CD4-positive, alpha-beta T cell treated with Interleukin-17A for 4 hours (primary cell): ENCODE data around the gene DLGAP1.

Experiments
- DNase-seq: peaks from one replicate; pipeline ENCODE4 v3.0.0-alpha.2; 2020; ENCODE audit warnings: mixed read lengths

DLGAP1 gene

DNA sequence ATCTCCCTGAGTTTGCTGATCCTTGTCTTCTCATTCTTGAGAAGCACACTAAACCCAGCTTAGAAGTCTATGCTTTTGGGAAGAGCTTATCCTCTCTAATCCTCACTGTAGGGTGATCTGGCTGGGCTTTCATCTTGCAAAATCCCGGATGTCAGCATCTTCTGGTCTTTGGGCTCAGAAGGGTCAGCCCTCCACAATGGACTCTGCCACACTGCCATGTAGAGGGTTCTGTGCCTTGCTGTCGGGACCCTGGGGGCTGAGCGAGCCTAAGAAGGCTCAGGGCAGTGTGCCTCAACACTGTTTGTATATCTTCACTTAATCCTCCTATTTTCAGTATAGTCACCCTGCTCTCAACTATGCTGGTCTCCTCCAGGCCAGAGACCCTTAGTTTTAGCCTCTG is 902.8 kb downstream of the DLGAP1 start:
- DNase-seq: no peak

GRCh38 chr18:3547891-3548615 is 907.1 kb downstream of the DLGAP1 start:
- no peak for DNase-seq

- no peak for DNase-seq
Measured at GRCh38 chr18:3546106-3546505, 909.0 kb downstream of the DLGAP1 start.

- no peak for DNase-seq
Measured at GRCh38 chr18:3544537-3544936, 910.6 kb downstream of the DLGAP1 start.

DNA sequence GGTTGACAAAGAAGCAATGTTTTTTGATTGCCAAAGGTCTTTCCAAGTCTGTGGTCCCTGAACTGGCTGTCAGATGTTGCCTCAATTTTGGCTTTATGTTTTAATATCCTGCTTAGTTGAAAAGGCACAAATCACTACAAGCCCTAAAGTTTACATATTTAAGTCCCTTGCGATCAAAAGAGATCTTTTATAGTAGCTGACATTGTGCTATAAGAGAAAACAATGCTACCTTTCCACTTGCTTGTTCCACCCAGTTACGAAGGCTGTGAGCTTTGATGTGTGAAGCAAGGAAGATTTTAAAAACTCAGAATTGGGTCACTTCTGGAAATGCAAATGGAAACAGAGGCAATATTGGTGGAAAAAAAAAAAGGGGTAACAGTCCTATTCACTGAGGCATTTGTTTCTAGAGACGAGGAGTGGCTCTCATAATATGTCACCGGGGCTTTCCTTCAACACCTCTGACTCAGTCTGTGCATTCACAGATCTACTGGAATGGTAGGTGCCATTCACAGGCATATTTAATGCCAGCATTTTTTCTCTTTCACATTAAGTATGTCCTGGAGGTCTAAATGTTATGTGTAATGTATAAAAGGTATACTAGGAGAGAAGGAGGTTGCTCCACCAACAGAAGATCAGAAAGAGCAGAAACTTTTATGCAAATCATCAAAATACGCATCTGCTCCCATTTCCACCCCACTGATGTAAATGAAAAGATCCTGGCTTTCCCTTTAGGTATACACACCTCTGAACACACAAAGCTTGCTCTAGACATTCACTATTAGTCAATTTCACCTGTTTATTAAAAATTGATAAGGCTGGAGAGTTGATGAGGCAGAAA is 913.3 kb downstream of the DLGAP1 start:
- DNase-seq: no peak

GRCh38 chr18:3540805-3541548 is 914.1 kb downstream of the DLGAP1 start:
- no peak for DNase-seq

- DNase-seq: no peak
Measured at GRCh38 chr18:3538954-3539617, 916.0 kb downstream of the DLGAP1 start.

- no peak for DNase-seq
Measured at GRCh38 chr18:3538456-3538855, 916.7 kb downstream of the DLGAP1 start.

DNA sequence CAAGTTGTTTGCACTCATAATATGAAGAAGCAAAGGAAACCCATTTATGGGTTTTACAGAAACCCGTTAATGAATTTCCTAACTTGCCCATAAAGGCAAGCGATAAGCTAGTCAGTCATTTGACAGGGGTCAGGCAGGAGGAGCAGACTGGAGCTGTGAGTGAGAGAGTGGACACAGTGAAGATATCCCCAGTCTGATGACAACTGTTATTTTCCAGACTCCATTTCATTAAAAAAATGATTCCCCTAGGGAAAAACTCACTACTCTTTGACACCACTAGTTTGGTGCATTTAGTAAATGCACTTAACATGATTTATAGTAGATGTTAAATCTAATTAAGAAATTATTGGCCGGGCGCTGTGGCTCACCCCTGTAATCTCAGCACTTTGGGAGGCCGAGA is 924.3 kb downstream of the DLGAP1 start:
- no peak for DNase-seq

DNA sequence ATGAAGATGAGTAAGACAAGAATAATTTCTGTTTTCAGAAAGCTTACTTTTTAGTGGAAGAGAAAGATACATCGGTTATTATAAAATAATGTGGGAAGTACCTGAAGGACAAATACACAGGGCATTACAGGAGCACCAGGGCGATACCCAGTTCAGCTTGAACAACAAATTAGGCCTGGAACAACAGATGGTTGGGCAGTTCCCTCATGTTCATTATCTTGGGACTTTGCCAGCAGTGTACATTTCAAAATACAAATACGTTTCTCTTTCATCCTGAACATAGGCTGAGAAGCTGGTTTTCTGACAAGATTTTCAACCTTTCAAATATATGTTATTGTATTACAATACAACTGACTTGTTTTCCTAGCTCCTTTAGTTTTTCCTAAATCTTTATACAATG is 925.5 kb downstream of the DLGAP1 start:
- no peak for DNase-seq

- no peak for DNase-seq
Measured at GRCh38 chr18:3529077-3529476, 926.0 kb downstream of the DLGAP1 start.

- no peak for DNase-seq
Measured at GRCh38 chr18:3528231-3528630, 926.9 kb downstream of the DLGAP1 start.

- no peak for DNase-seq
Measured at GRCh38 chr18:3526421-3527354, 928.4 kb downstream of the DLGAP1 start.

DNA sequence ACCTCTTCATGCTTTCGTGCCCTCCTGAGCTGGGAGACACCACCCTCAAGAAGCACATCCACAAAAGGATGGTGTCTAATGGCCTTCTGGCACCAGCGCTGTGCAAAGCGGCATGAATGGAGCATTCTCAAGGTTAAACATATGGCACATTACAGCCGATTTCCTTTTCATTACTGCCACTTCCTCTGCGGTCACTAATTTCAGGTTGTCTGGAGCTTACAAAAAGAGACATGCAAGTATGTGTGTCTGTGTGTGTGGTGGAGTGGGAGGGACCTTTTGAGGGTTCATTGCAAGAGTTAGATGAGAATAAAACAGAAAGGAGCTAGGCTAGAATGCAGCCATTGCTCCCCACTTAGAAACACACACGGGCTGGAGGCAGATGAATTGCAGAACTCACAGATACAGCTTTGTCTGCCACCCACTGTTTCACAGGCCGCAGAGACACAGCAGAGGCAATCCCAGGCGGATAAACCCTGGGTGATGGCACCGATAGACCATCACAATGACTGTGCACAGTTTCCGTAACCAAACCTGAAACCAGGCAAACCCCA is 929.2 kb downstream of the DLGAP1 start:
- DNase-seq: peak; percentile 17

DNA sequence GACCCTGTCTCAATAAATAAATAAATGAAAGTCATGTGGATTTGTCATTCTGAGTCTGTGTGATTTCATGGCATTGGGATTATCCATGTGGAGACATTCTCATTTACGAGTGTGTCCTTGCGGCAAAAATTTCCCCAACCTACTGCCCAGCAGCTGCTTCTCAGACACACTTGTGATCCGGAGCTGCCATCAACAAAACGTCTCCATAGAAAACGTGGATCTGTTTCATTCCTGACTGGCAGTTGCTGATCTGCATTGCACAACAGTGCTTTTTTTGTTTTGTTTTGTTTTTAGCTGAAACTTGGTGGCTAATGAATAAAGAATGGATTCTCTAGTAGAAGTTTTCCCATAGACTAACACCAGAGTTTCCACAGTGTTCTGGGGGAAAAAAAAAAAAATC is 930.4 kb downstream of the DLGAP1 start:
- no peak for DNase-seq

DNA sequence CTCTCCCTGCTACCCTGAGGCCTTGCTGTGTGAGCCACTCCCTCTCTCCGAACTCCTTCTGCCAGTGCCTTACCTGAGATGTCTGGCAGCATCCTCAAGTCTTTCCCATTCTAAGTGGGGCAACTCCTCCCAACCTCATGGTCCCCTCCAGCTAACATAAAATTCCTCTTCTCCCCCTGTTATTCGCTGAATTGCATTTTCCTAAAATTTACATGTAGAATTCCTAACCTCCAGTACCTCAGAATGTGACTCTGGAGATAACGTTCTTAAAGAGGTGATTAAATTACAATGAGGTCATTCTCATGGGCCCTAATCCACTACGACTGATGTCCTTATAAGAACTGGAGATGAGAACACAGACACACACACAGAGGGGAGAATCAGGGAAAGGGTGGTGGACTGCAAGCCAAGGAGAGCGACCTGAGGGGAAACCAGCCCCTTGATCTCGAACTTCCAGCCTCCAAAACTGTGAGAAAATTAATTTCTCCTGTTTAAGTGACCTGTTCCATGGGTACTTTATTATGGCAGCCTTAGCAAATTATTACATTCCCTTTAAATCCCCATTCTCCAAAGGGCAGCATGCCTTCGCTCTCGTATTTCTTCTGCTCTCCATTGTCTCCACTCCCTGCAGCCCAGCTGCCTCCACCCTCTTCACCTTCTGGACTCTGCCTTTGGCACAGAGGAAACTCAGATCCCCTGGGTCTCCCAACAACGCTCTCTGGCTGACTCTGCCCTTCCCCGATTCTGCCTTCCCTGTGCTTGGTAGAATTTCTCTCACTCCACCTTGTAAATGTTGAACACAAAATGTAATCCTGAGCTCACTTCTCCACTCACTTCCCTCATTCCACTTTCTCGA is 934.6 kb downstream of the DLGAP1 start:
- no peak for DNase-seq

DNA sequence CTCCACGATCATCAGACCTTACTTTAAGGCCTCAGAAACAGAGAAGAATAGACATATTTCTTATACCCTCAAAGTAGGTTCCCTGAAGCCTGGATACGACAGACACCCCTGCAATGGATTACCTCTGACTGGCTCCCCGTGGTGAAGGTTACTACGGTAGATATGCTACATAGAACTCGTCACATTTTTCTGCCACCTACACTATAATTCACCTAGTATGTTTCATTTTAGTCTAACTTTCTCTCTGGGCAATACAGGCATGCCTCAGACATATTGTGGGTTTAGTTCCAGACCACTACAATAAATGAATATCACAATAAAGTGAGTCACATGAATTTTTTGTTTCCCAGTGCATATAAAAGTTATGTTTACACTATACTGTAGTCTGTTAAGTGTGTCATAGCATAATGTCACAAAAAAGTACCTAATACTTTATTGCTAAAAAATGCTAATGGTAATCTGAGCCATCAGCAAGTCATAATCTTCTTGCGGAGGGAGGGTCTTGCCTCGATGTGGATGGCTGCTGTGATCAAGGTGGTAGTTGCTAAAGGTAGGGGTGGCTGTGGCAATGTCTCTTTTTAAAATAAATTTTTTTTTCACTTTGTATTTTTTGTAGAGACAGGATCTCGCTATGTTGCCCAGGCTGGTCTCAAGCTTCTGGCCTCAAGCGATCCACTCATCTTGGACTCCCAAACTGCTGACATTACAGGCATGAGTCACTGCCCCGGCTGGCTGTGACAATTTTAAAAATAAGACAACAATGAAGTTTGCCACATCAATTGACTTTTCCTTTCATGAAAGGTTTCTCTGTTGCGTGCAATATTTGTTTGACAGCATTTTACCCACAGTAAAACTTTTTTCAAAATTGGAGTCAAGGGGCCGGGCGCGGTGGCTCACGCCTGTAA is 940.5 kb downstream of the DLGAP1 start:
- no peak for DNase-seq

GRCh38 chr18:3513481-3513880 is 941.6 kb downstream of the DLGAP1 start:
- no peak for DNase-seq

- DNase-seq: peak; percentile 3
Measured at GRCh38 chr18:3511980-3512379, 943.1 kb downstream of the DLGAP1 start.
